Measurements from ENCODE around the gene ARHGAP10. TPM values are rescaled to one million over a fixed set of nuclear protein-coding genes. Genes with fewer than 3 reads are reported as not detected.
A peak's percentile ranks its signal among the peaks of the same experiment; 100 is the strongest.
"Not testable (repeated sequence)": the region's sequence is repeated elsewhere in the genome, so short reads cannot be mapped to it uniquely, and the experiment has no call there.

Gene ARHGAP10
- total RNA-seq, 2 experiments from 2014 or later, result 6.1 to 6.2 TPM

DNA sequence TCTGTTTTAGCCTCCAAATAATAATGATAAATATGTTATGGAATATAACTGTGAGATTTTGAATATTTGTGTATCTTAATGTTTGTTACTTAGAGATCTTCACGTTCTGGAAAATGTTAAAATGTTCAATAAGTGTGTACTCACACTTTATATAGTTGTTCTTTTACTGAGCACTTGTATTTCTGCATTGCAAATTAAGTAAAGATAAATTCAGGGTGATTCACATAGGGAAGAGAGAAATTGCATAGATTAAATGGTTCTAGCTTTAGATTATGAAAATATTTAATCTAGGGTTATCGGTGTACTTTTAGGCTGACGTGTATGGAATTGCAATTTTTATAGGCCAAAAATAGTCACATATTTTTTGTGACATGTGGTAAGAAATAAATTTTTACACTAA, 148.6 kb downstream of the ARHGAP10 start:
- Mint-ChIP-seq H3K27ac (no peak overlapping the region), H3K4me3 (no peak overlapping the region), H3K4me1 (no peaks in the 10 kb centered on the region), H3K36me3 (ENCODE audit: low read depth) (peaks cover 24% of the 10 kb centered on the region), H3K27me3 (no peaks in the 10 kb centered on the region), H3K9me3 (ENCODE audit: low read depth) (peaks cover 8% of the 10 kb centered on the region)
- intact Hi-C loops (cut with DNase I, micrococcal nuclease), result no loop called here
- ChIA-PET POLR2A (no interaction called here), CTCF (interaction anchor here (5.1 kb wide), 1 partner anchor 13 kb away, joined by 32 read pairs; no protein-coding TSS in a partner anchor)
- ATAC-seq, result no peak
- DNase-seq, result no peak

DNA sequence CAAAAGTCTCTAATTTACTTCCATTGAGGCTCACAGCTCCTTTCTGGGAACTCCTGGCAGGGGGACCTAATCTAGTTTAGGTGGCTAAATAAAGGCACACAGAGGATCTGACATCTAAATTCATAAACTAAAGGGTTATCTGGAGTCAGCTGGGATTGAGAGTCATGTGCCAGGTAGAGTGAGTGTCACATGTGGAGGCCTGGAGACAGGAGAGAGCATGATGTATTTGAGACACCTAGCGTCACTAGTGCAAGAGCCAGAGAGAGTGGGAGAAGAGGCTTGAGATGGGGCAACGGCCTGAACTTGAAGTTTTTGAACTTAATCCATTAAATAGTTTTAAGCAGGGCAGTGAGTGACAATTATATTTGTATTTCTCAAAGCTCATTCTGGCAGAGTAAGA, 152.6 kb downstream of the ARHGAP10 start:
- intact Hi-C loops (cut with DNase I, micrococcal nuclease), result no loop called here
- Mint-ChIP-seq H3K4me1 (no peaks in the 10 kb centered on the region), H3K9me3 (ENCODE audit: low read depth) (peaks cover 8% of the 10 kb centered on the region), H3K4me3 (no peak overlapping the region), H3K27me3 (no peaks in the 10 kb centered on the region), H3K27ac (no peak overlapping the region), H3K36me3 (ENCODE audit: low read depth) (peaks cover 29% of the 10 kb centered on the region)
- CTCF ChIA-PET, result interaction anchor here (1.4 to 2.5 kb wide), 2 partner anchors 18 to 177 kb away, joined by 3 to 9 read pairs; no protein-coding TSS in a partner anchor
- POLR2A ChIA-PET, result no interaction called here
- ATAC-seq, result no peak
- no peak for DNase-seq

DNA sequence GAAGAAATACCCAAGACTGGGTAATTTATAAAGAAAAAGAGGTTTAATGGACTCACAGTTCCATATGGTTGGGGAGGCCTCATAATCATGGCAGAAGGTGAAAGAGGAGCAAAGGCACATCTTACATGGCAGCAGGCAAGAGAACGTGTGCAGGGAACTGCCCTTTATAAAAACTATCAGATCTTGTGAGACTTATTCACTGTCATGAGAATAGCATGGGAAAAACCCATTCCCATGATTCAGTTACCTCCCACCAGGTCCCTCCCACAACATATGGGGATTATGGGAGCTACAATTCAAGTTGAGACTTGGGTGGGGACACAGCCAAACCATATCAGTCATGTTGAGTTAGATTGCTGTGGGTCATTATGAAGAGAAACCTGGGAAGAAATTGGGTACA, 153.3 kb downstream of the ARHGAP10 start:
- H3K4me3 Mint-ChIP-seq, result not testable (repeated sequence)
- CTCF ChIA-PET, result interaction anchor here (2.5 kb wide), 1 partner anchor 19 kb away, joined by 9 read pairs; no protein-coding TSS in a partner anchor

DNA sequence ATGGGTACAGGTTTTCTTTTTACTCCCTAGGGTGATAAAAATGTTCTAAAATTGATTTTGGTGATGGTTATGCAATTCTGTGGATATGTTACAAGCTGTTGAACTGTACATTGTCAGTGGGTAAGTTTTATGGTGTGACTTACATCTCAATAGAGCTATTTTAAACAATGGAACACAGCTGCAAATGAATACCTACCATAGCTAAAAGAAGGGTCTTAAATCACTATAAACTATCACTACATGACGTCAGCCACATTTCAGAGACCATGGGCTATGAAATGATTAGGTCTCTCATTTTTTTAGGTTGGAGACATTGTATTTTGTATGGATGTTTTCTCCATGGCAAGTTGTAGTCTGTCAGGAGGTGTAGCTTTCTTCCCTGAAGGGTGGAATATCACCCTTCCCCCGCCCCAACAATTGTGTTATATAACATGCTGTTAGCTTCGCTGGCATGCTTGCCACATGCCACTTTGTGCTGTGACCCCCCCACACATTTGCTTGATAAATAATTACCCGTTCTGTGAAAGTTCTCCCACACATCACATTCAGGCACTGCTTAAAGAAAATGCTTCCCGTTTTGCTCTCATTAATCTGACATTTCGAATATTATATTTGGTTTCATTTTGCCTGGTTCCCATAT, 159.7 kb downstream of the ARHGAP10 start:
- Mint-ChIP-seq H3K27ac (no peak overlapping the region), H3K9me3 (ENCODE audit: low read depth) (peaks cover 11% of the 10 kb centered on the region), H3K4me1 (no peaks in the 10 kb centered on the region), H3K4me3 (no peak overlapping the region), H3K36me3 (ENCODE audit: low read depth) (peaks cover 14% of the 10 kb centered on the region), H3K27me3 (no peaks in the 10 kb centered on the region)
- DNase-seq (no peak), ATAC-seq (no peak)
- POLR2A ChIA-PET, result no interaction called here
- CTCF ChIA-PET, result interaction anchor here (3.3 kb wide), 1 partner anchor 24 kb away, joined by 10 read pairs; no protein-coding TSS in a partner anchor
- intact Hi-C loops (cut with DNase I, micrococcal nuclease), result no loop called here

More for the DNA sequence above, 153.3 kb downstream of the ARHGAP10 start:
- ATAC-seq; H3K9me3 Mint-ChIP-seq (ENCODE audit: low read depth); H3K4me1 Mint-ChIP-seq; POLR2A ChIA-PET; H3K27ac Mint-ChIP-seq; DNase-seq; intact Hi-C loops (cut with DNase I, micrococcal nuclease); H3K27me3 Mint-ChIP-seq: not testable (repeated sequence)
- peaks cover 29% of the 10 kb centered on the region for H3K36me3 Mint-ChIP-seq (ENCODE audit: low read depth)

DNA sequence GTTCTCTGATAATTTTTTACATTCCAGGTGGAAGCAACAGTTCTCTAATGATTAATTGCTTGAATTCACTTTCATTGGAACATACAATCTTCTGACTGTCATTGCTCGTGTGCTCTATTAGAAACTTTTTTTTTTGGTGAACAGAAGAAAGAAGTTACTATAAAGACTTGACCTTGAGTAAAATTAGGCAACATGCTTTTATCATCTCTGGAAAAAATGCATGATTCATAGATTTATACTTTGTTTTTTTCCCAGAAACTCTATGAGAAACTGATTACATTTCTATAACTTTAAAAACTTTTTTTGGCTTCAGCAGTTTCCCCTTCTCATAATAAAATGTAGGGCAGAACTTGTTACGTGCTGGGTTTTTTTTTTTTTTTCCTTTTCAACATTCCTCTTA, 167.6 kb downstream of the ARHGAP10 start:
- Mint-ChIP-seq H3K4me1 (no peaks in the 10 kb centered on the region), H3K27me3 (no peaks in the 10 kb centered on the region), H3K36me3 (ENCODE audit: low read depth) (peaks cover 9% of the 10 kb centered on the region), H3K4me3 (no peak overlapping the region), H3K27ac (no peak overlapping the region), H3K9me3 (ENCODE audit: low read depth) (peaks cover 5% of the 10 kb centered on the region)
- ATAC-seq (no peak), DNase-seq (no peak)
- CTCF ChIA-PET, result no interaction called here
- intact Hi-C loops (cut with DNase I, micrococcal nuclease), result no loop called here
- POLR2A ChIA-PET, result no interaction called here

DNA sequence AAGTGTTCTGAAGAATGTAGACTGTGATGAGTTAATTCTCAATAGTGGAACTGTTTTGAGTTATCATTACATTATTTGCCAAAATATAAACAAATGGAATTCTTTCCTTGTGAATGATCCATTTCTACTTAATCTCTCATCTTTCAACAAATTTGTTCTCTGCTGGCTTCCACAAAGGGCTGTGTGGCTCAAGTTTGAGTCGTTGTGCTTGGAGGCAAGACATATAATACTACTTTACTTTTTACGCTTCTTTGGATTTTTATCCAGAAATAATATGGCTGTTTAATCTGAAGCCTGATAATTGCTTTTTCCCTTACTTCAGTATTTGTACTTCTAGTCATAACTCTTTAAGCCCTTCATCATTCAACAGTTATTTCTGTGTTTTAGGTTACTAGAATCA, 169.5 kb downstream of the ARHGAP10 start:
- peaks cover 7% of the 10 kb centered on the region for H3K36me3 Mint-ChIP-seq (ENCODE audit: low read depth)
- no peak overlapping the region for H3K4me3 Mint-ChIP-seq
- H3K27ac Mint-ChIP-seq, result no peak overlapping the region
- ChIA-PET CTCF (no interaction called here), POLR2A (no interaction called here)
- H3K9me3 Mint-ChIP-seq (ENCODE audit: low read depth), result peaks cover 4% of the 10 kb centered on the region
- ATAC-seq (no peak), DNase-seq (no peak)
- intact Hi-C loops (cut with DNase I, micrococcal nuclease), result no loop called here
- H3K27me3 Mint-ChIP-seq, result no peaks in the 10 kb centered on the region
- no peaks in the 10 kb centered on the region for H3K4me1 Mint-ChIP-seq

DNA sequence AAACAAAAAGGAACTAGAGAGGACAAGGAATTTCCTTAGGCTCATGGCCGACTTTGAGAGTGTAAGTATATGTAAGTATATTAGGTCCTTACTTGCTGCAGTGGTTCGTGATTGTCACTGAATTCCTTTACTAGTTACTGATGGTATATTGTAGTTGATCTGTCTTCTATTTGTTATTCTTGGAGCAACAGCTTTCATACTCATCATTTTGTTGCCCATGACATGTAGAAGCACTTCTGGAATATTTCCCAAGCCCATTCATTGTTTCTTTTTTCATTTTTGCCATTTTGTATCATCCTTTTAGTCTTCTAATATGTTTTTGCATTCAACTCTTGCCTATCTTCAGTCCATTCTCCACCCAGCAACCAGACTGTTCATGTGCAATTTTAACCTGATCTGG, 170.0 kb downstream of the ARHGAP10 start:
- ChIA-PET CTCF (interaction anchor here (0.6 kb wide), 1 partner anchor 51 kb away, joined by 3 read pairs; no protein-coding TSS in a partner anchor), POLR2A (no interaction called here)
- Mint-ChIP-seq H3K9me3 (ENCODE audit: low read depth) (peaks cover 4% of the 10 kb centered on the region), H3K27ac (no peak overlapping the region), H3K27me3 (no peaks in the 10 kb centered on the region), H3K4me1 (no peaks in the 10 kb centered on the region), H3K36me3 (ENCODE audit: low read depth) (peaks cover 8% of the 10 kb centered on the region), H3K4me3 (no peak overlapping the region)
- DNase-seq (no peak), ATAC-seq (no peak)
- intact Hi-C loops (cut with DNase I, micrococcal nuclease), result no loop called here

DNA sequence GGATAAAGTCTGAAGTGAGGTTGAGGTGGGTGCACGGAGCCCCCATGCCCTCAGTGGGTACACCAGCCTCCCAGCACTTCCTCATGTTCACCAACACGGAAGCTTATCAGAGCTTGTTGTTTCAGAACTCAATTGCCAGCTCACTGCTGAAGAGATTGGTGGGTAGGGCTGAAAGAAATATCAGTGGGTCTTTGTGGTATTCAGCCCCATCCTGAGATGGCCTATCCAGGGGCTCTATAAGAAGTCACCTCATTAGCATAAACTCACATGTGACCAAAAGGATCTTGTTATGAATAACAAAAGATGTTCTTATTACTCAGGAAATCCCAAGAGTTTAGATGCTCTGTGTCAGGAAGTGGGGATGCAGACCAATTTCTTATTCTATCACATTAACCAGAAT, 177.3 kb downstream of the ARHGAP10 start:
- H3K36me3 Mint-ChIP-seq (ENCODE audit: low read depth), result peaks cover 7% of the 10 kb centered on the region
- DNase-seq (no peak), ATAC-seq (peak; percentile 47)
- H3K4me3 Mint-ChIP-seq, result no peak overlapping the region
- H3K27me3 Mint-ChIP-seq, result no peaks in the 10 kb centered on the region
- ChIA-PET CTCF (interaction anchor here (0.5 to 1.6 kb wide), 4 partner anchors 9 to 115 kb away, joined by 3 read pairs; no protein-coding TSS in a partner anchor), POLR2A (no interaction called here)
- intact Hi-C loops (cut with DNase I, micrococcal nuclease), result no loop called here
- H3K9me3 Mint-ChIP-seq (ENCODE audit: low read depth), result no peaks in the 10 kb centered on the region
- H3K27ac Mint-ChIP-seq, result no peak overlapping the region
- no peaks in the 10 kb centered on the region for H3K4me1 Mint-ChIP-seq

DNA sequence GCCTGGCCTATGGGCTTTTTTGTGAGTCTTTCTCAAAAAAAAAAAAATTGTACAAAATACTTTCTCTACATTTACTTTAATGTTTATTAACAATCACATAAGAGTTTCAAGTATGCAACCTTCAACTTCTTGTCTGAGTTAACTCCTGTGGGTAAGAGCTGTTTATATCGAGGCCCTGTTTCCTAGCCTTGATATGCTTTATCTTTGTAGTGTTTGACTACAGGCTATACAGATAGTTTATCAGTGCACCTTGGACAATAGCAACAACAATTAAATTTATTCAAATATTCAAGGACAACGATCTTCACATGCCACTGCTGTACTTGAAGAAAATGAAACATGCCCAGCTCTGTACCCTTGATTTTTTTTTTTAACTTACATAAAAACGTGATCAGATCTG, 178.4 kb downstream of the ARHGAP10 start:
- peaks cover 7% of the 10 kb centered on the region for H3K36me3 Mint-ChIP-seq (ENCODE audit: low read depth)
- POLR2A ChIA-PET, result interaction anchor here (0.7 kb wide), 1 partner anchor 12 kb away, joined by 10 read pairs; no protein-coding TSS in a partner anchor

DNA sequence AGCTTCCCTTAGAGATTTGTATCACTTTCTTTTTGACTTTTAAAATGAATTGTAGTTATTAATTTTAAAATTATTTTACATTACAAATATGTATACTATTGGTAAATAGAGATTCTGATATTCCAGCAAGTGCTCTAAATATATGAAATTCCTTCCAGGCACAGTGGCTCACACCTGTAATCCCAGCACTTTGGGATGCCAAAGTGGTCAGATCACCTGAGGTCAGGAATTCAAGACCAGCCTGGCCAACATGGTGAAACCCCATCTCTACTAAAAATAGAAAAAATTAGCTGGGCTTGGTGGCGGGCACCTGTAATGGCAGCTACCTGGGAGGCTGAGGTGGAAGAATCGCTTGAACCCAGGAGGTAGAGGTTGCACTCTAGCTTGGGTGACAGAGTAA, 180.2 kb downstream of the ARHGAP10 start:
- H3K27ac Mint-ChIP-seq; H3K4me3 Mint-ChIP-seq; DNase-seq; intact Hi-C loops (cut with DNase I, micrococcal nuclease); H3K9me3 Mint-ChIP-seq (ENCODE audit: low read depth); H3K36me3 Mint-ChIP-seq (ENCODE audit: low read depth); H3K4me1 Mint-ChIP-seq; POLR2A ChIA-PET; ATAC-seq; H3K27me3 Mint-ChIP-seq: not testable (repeated sequence)
- CTCF ChIA-PET, result interaction anchor here (0.7 kb wide), 2 partner anchors 13 to 190 kb away, joined by 3 read pairs; no protein-coding TSS in a partner anchor

More for the DNA sequence above, 178.4 kb downstream of the ARHGAP10 start:
- no peaks in the 10 kb centered on the region for H3K4me1 Mint-ChIP-seq
- CTCF ChIA-PET, result interaction anchor here (0.6 kb wide), 1 partner anchor 745 kb away, joined by 3 read pairs; no protein-coding TSS in a partner anchor
- no peak overlapping the region for H3K27ac Mint-ChIP-seq
- intact Hi-C loops (cut with DNase I, micrococcal nuclease), result no loop called here
- no peak for ATAC-seq
- DNase-seq, result no peak
- no peaks in the 10 kb centered on the region for H3K27me3 Mint-ChIP-seq
- H3K9me3 Mint-ChIP-seq (ENCODE audit: low read depth), result no peaks in the 10 kb centered on the region
- H3K4me3 Mint-ChIP-seq, result no peak overlapping the region

DNA sequence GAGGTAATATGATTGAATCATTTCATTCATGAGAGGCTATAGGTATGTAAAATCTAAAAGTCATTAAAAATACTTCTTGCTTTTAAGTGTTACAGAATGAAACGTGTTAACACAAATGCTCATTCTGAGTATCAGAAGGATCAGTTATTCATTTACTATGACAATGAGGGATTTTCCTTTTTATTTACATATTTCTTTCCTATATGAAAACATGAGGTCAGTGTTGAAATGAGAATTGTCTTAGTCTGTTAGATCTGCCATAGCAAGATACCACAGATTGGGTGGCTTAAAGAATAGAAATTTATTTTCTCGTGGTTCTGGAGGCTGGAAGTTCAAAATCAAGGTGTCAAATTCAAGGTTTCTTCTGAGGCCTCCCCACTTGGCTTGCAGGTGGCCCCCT, 181.2 kb downstream of the ARHGAP10 start:
- intact Hi-C loops (cut with DNase I, micrococcal nuclease), result no loop called here
- ChIA-PET CTCF (no interaction called here), POLR2A (no interaction called here)
- H3K9me3 Mint-ChIP-seq (ENCODE audit: low read depth), result no peaks in the 10 kb centered on the region
- H3K36me3 Mint-ChIP-seq (ENCODE audit: low read depth), result no peaks in the 10 kb centered on the region
- no peaks in the 10 kb centered on the region for H3K27me3 Mint-ChIP-seq
- no peaks in the 10 kb centered on the region for H3K4me1 Mint-ChIP-seq
- ATAC-seq, result no peak
- no peak overlapping the region for H3K27ac Mint-ChIP-seq
- no peak for DNase-seq
- H3K4me3 Mint-ChIP-seq, result no peak overlapping the region

DNA sequence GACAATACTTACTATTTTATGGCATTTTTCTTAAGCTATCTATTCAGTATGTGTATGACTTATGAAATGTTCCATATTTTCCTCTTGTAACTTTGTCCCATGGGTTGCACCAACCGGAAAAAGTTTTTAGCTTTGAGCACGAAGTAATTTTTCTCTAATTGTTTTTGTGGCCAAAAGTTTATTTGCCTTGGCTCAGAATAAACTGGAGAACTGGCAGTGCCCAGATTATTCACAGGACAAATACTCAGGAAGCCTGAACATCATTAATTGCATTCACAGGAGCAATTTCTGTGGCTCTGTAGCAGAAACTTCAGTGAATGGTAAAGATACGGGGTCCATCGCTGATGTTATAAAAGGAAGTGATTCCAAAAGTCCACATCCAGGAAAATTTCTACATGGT, 184.5 kb downstream of the ARHGAP10 start:
- DNase-seq (no peak), ATAC-seq (no peak)
- intact Hi-C loops (cut with DNase I, micrococcal nuclease), result no loop called here
- Mint-ChIP-seq H3K4me1 (no peaks in the 10 kb centered on the region), H3K27me3 (no peaks in the 10 kb centered on the region), H3K27ac (no peak overlapping the region), H3K36me3 (ENCODE audit: low read depth) (no peaks in the 10 kb centered on the region), H3K4me3 (no peak overlapping the region), H3K9me3 (ENCODE audit: low read depth) (no peaks in the 10 kb centered on the region)
- POLR2A ChIA-PET, result no interaction called here
- CTCF ChIA-PET, result interaction anchor here (1.3 kb wide), 1 partner anchor 49 kb away, joined by 4 read pairs; no protein-coding TSS in a partner anchor
